Loucy (cell line): Measurements from ENCODE around the gene CRAT.

Source experiments
- H2AFZ ChIP-seq: fragments of 200-600 bp; sonication (generic); 2 replicates; pipeline ENCODE4 v1.6.0; 2016; ENCODE audit warnings: antibody characterized with exemption, mild to moderate bottlenecking, low read length, moderate library complexity
- H3F3A ChIP-seq: fragments of 200-600 bp; 2 replicates; pipeline ENCODE4 v1.6.0; 2016; ENCODE audit warnings: antibody characterized with exemption, low read depth, mild to moderate bottlenecking
- H3K27me3 ChIP-seq: fragments of 200-600 bp; sonication (generic); 2 replicates; pipeline ENCODE4 v1.6.1; 2014; ENCODE audit warnings: low read length, mild to moderate bottlenecking; ENCODE audit not compliant: insufficient read depth, poor library complexity, severe bottlenecking
- H3K36me3 ChIP-seq: fragments of 200-600 bp; sonication (generic); 2 replicates; pipeline ENCODE4 v1.6.1; 2016; ENCODE audit warnings: low read length; ENCODE audit not compliant: insufficient read depth
- H3K4me1 ChIP-seq: fragments of 200-600 bp; sonication (generic); 2 replicates; pipeline ENCODE4 v1.5.1; 2014; ENCODE audit warnings: low read length, mild to moderate bottlenecking; ENCODE audit not compliant: insufficient read depth, poor library complexity, severe bottlenecking
- H3K4me2 ChIP-seq: fragments of 200-600 bp; sonication (generic); 2 replicates; pipeline ENCODE4 v1.6.0; 2014; ENCODE audit warnings: antibody characterized with exemption, low read length, low read depth, mild to moderate bottlenecking; ENCODE audit not compliant: poor library complexity, severe bottlenecking
- H3K4me3 ChIP-seq: fragments of 200-600 bp; sonication (generic); 2 replicates; pipeline ENCODE4 v1.5.1; 2014; ENCODE audit warnings: low read length, mild to moderate bottlenecking, mixed read lengths; ENCODE audit not compliant: poor library complexity, severe bottlenecking
- H3K79me2 ChIP-seq: fragments of 200-600 bp; sonication (generic); 2 replicates; pipeline ENCODE4 v1.6.1; 2014; ENCODE audit warnings: low read length; ENCODE audit not compliant: insufficient read depth
- H3K9ac ChIP-seq: fragments of 200-600 bp; sonication (generic); 2 replicates; pipeline ENCODE4 v1.6.0; 2014; ENCODE audit warnings: mild to moderate bottlenecking, low read depth, low read length, moderate library complexity; ENCODE audit not compliant: poor library complexity, severe bottlenecking
- H3K9me2 ChIP-seq: fragments of 200-600 bp; sonication (generic); replicated peaks from 2 replicates; pipeline ENCODE4 v1.6.1; 2016; ENCODE audit warnings: low read depth, low read length, mixed read lengths
- H3K9me3 ChIP-seq: fragments of 200-600 bp; sonication (generic); 2 replicates; pipeline ENCODE4 v1.6.1; 2014; ENCODE audit warnings: mild to moderate bottlenecking, antibody characterized with exemption, low read length, low read depth; ENCODE audit not compliant: insufficient read depth
- H4K20me1 ChIP-seq: fragments of 200-600 bp; sonication (generic); 2 replicates; pipeline ENCODE4 v1.6.0; 2014; ENCODE audit warnings: antibody characterized with exemption, low read length, mild to moderate bottlenecking; ENCODE audit not compliant: insufficient read depth, poor library complexity, severe bottlenecking
- CTCF ChIP-seq: fragments of 200-600 bp; sonication (generic); conservative IDR thresholded peaks from 2 replicates; pipeline ENCODE4 v1.5.1; 2014; ENCODE audit warnings: mild to moderate bottlenecking, antibody characterized with exemption, low read length
- EZH2phosphoT487 ChIP-seq: fragments of 200-600 bp; IDR thresholded peaks from 2 replicates; pipeline ENCODE4 v1.6.1; 2018; ENCODE audit warnings: antibody characterized with exemption, mild to moderate bottlenecking, moderate library complexity, borderline replicate concordance

CRAT gene

GRCh38 chr9:129108805-129109536, 1.6 kb downstream of the CRAT start:
- H3K4me2 ChIP-seq: no peak overlapping the region

GRCh38 chr9:129108083-129108804, 2.3 kb downstream of the CRAT start:
- Histone ChIP-seq H3K4me1 (no peaks in the 10 kb centered on the region), H3K79me2 (peaks cover 19% of the 10 kb centered on the region), H3K9me3 (no peaks in the 10 kb centered on the region), H2AFZ (no peak overlapping the region), H3F3A (no peaks in the 10 kb centered on the region), H3K36me3 (no peaks in the 10 kb centered on the region), H3K9ac (no peak overlapping the region), H3K4me3 (no peak overlapping the region), H4K20me1 (no peaks in the 10 kb centered on the region), H3K4me2 (no peak overlapping the region), H3K27me3 (no peaks in the 10 kb centered on the region), H3K9me2 (no peaks in the 10 kb centered on the region)
- no peak for TF ChIP-seq EZH2phosphoT487
- no peak for TF ChIP-seq CTCF

More at GRCh38 chr9:129108805-129109536, 1.6 kb downstream of the CRAT start:
- Histone ChIP-seq H4K20me1 (no peaks in the 10 kb centered on the region), H3K4me1 (peaks cover 4% of the 10 kb centered on the region), H3K4me3 (no peak overlapping the region), H3K9me2 (no peaks in the 10 kb centered on the region), H3K9me3 (no peaks in the 10 kb centered on the region), H2AFZ (no peak overlapping the region), H3K36me3 (no peaks in the 10 kb centered on the region), H3K79me2 (peaks cover 26% of the 10 kb centered on the region), H3K9ac (no peak overlapping the region), H3F3A (no peaks in the 10 kb centered on the region), H3K27me3 (no peaks in the 10 kb centered on the region)
- TF ChIP-seq CTCF: no peak
- TF ChIP-seq EZH2phosphoT487: no peak

GRCh38 chr9:129107651-129108050, 2.9 kb downstream of the CRAT start:
- Histone ChIP-seq H4K20me1 (no peaks in the 10 kb centered on the region), H2AFZ (no peak overlapping the region), H3K79me2 (peaks cover 13% of the 10 kb centered on the region), H3F3A (no peaks in the 10 kb centered on the region), H3K9ac (no peak overlapping the region), H3K4me3 (no peak overlapping the region), H3K27me3 (no peaks in the 10 kb centered on the region), H3K4me2 (no peak overlapping the region), H3K36me3 (no peaks in the 10 kb centered on the region), H3K9me2 (no peaks in the 10 kb centered on the region), H3K9me3 (no peaks in the 10 kb centered on the region), H3K4me1 (no peaks in the 10 kb centered on the region)
- TF ChIP-seq EZH2phosphoT487 (no peak), CTCF (no peak)
